Common myeloid progenitor, CD34-positive (primary cell): Measurements from ENCODE around the gene ADGRF4.

Experiments
- CTCF ChIA-PET: fragments of 350-600 bp; sonication (Branson Sonifier 250); formaldehyde crosslinking; loops from one replicate; lab custom pipeline; 2021; ENCODE audit warnings: antibody characterized with exemption; lab: Charles Lee
- POLR2A ChIA-PET: fragments of 350-600 bp; sonication (Branson Sonifier 250); formaldehyde crosslinking; loops from one replicate; lab custom pipeline; 2021; ENCODE audit warnings: antibody characterized with exemption; lab: Charles Lee
- DNase-seq, 3 donors: peaks; one replicate each; pipeline versions ENCODE4 v3.0.0 to v3.0.0-alpha.2; 2013
- H3K27ac ChIP-seq, 2 experiments: 1 replicate in 1 of 2; 2 replicates in 1 of 2; pipeline ENCODE4 v1.7.0; 2013; ENCODE audit warnings: inconsistent platforms in 2 of 2, low read length in 2 of 2, mild to moderate bottlenecking in 2 of 2, low read depth in 1 of 2, moderate library complexity in 1 of 2; ENCODE audit not compliant: severe bottlenecking in 2 of 2, insufficient read depth in 1 of 2, poor library complexity in 1 of 2
- H3K27me3 ChIP-seq, 5 experiments: replicated peaks in 2 of 5; 1 replicate in 3 of 5; 2 replicates in 2 of 5; pipeline versions ENCODE4 v1.6.1 to v1.7.0; 2013; ENCODE audit warnings: low read length in 4 of 5, mild to moderate bottlenecking in 2 of 5, moderate library complexity in 2 of 5, inconsistent platforms in 1 of 5; ENCODE audit not compliant: insufficient read depth in 5 of 5, control insufficient read depth in 4 of 5
- H3K36me3 ChIP-seq, 4 experiments: 1 replicate in 2 of 4; 2 replicates in 2 of 4; pipeline versions ENCODE4 v1.6.1 to v1.7.0; 2013; ENCODE audit warnings: low read length in 3 of 4, control low read depth in 1 of 4, mild to moderate bottlenecking in 1 of 4; ENCODE audit not compliant: control insufficient read depth in 4 of 4, insufficient read depth in 4 of 4
- H3K4me1 ChIP-seq, 4 experiments: 1 replicate in 3 of 4; 2 replicates in 1 of 4; pipeline versions ENCODE4 v1.6.1 to v1.7.1; 2013; ENCODE audit warnings: low read length in 3 of 4, mild to moderate bottlenecking in 3 of 4, control low read depth in 1 of 4, inconsistent platforms in 1 of 4, moderate library complexity in 1 of 4; ENCODE audit not compliant: control insufficient read depth in 4 of 4, insufficient read depth in 4 of 4; ENCODE audit errors: control extremely low read depth in 1 of 4
- H3K4me3 ChIP-seq, 7 experiments: 1 replicate in 4 of 7; 2 replicates in 3 of 7; pipeline versions ENCODE4 v1.5.1 to v1.7.0; 2013; ENCODE audit warnings: mild to moderate bottlenecking in 7 of 7, low read length in 6 of 7, moderate library complexity in 6 of 7, inconsistent platforms in 2 of 7, low read depth in 2 of 7, control low read depth in 1 of 7; ENCODE audit not compliant: insufficient read depth in 4 of 7, control insufficient read depth in 1 of 7; ENCODE audit errors: extremely low read depth in 1 of 7
- H3K9me3 ChIP-seq, 5 experiments: 1 replicate in 4 of 5; 2 replicates in 1 of 5; pipeline versions ENCODE4 v1.6.1 to v1.7.1; 2013; ENCODE audit warnings: low read length in 4 of 5, mild to moderate bottlenecking in 2 of 5, inconsistent platforms in 1 of 5, low read depth in 1 of 5, moderate library complexity in 1 of 5; ENCODE audit not compliant: control insufficient read depth in 4 of 5, insufficient read depth in 2 of 5; ENCODE audit errors: control extremely low read depth in 1 of 5
- WGBS: methylation state at CpG from one replicate; pipeline ENCODE4 v1.1.5; 2013; ENCODE audit not compliant: insufficient coverage; 5-methylcytosine and 5-hydroxymethylcytosine counted together

ADGRF4 gene

DNA sequence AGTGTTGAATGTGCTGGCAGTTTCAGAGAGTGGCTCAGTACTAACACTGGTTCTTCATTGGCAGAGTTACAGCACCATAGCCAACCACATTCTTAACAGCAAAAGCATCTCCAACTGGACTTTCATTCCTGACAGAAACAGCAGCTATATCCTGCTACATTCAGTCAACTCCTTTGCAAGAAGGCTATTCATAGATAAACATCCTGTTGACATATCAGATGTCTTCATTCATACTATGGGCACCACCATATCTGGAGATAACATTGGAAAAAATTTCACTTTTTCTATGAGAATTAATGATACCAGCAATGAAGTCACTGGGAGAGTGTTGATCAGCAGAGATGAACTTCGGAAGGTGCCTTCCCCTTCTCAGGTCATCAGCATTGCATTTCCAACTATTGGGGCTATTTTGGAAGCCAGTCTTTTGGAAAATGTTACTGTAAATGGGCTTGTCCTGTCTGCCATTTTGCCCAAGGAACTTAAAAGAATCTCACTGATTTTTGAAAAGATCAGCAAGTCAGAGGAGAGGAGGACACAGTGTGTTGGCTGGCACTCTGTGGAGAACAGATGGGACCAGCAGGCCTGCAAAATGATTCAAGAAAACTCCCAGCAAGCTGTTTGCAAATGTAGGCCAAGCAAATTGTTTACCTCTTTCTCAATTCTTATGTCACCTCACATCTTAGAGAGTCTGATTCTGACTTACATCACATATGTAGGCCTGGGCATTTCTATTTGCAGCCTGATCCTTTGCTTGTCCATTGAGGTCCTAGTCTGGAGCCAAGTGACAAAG lies 17.0 kb upstream of the ADGRF4 start:
- no peaks in the 10 kb centered on the region for H3K4me1 ChIP-seq
- no peak overlapping the region for H3K27ac ChIP-seq
- WGBS = 100% methylated on average over 1 of the region's 1 CpG
- H3K36me3 ChIP-seq = no peaks in the 10 kb centered on the region
- no peak overlapping the region for H3K4me3 ChIP-seq
- POLR2A ChIA-PET = no interaction called here
- H3K9me3 ChIP-seq = peaks cover 0 to 2% (median 0%) of the 10 kb centered on the region in 5 experiments
- peaks cover 0 to 5% (median 0%) of the 10 kb centered on the region in 5 experiments for H3K27me3 ChIP-seq
- DNase-seq = no peak
- CTCF ChIA-PET = no interaction called here

DNA sequence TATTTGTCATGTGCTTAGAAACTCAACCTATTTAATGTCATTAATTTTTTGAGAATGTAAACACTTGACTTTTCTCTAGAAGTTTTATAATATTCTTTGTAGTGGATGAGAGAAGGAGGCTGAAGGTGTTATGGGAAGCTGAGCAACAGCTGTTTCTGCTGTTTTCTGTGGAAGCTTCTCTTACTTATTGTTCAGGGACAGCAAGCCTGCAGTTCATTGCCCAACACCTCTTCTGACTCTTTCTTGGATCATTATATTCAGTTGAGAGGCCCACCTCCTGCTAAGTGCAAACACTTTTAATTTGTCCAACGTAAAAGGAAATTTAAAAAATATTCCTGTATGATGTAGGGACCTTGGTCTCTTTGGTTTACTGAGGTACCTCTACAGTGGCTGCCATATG lies 12.0 kb upstream of the ADGRF4 start:
- Histone ChIP-seq H3K4me1 (no peaks in the 10 kb centered on the region), H3K9me3 (no peaks in the 10 kb centered on the region), H3K36me3 (no peaks in the 10 kb centered on the region), H3K27ac (no peak overlapping the region), H3K27me3 (peaks cover 0 to 5% (median 0%) of the 10 kb centered on the region in 5 experiments), H3K4me3 (no peak overlapping the region)
- no peak for DNase-seq
- ChIA-PET CTCF (interaction anchor here (0.6 kb wide), 1 partner anchor 174 kb away, joined by 3 read pairs; no protein-coding TSS in a partner anchor), POLR2A (no interaction called here)
- WGBS = 100% methylated on average over 1 of the region's 1 CpG

GRCh38 chr6:47687432-47687831 lies 10.9 kb upstream of the ADGRF4 start:
- ChIA-PET CTCF (no interaction called here), POLR2A (no interaction called here)
- no peaks in the 10 kb centered on the region for H3K4me1 ChIP-seq
- peaks cover 0 to 5% (median 0%) of the 10 kb centered on the region in 5 experiments for H3K27me3 ChIP-seq
- H3K27ac ChIP-seq = no peak overlapping the region
- H3K36me3 ChIP-seq = no peaks in the 10 kb centered on the region
- H3K9me3 ChIP-seq = no peaks in the 10 kb centered on the region
- no peak overlapping the region for H3K4me3 ChIP-seq
- 100% methylated on average over 2 of the region's 2 CpGs for WGBS
- no peak for DNase-seq

DNA sequence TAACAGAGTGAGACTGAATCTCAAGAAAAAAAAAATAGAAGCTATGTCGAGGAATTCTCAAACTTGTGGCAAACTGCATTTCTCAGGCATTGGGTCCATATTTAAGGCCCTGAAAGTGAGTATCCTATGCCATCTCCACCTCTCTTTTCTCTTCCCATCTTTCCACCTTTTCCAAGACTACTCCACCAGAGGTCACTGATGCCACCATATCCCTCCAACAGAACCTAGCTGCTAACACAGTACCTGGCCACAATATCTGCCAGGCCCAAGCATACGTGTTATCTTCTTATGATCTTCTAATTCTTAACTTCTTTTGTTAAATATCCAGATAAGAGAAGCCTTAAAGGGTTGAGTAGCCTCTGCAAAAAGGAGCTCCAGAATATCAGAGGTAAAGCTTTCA lies 8.2 kb upstream of the ADGRF4 start:
- CTCF ChIA-PET = no interaction called here
- Histone ChIP-seq H3K27ac (no peak overlapping the region), H3K4me3 (no peak overlapping the region), H3K4me1 (no peaks in the 10 kb centered on the region), H3K9me3 (no peaks in the 10 kb centered on the region), H3K36me3 (no peaks in the 10 kb centered on the region), H3K27me3 (peaks cover 0 to 2% (median 2%) of the 10 kb centered on the region in 5 experiments)
- POLR2A ChIA-PET = no interaction called here
- no peak for DNase-seq
- WGBS = 88% methylated on average over 1 of the region's 2 CpGs

GRCh38 chr6:47690791-47691190 lies 7.6 kb upstream of the ADGRF4 start:
- WGBS = 100% methylated on average over 1 of the region's 2 CpGs
- Histone ChIP-seq H3K4me3 (no peak overlapping the region), H3K4me1 (no peaks in the 10 kb centered on the region), H3K36me3 (no peaks in the 10 kb centered on the region), H3K27ac (no peak overlapping the region), H3K9me3 (no peaks in the 10 kb centered on the region), H3K27me3 (peaks cover 0 to 2% (median 2%) of the 10 kb centered on the region in 5 experiments)
- CTCF ChIA-PET = interaction anchor here (1.0 kb wide), 1 partner anchor 92 kb away, joined by 3 read pairs; no protein-coding TSS in a partner anchor
- no peak for DNase-seq
- POLR2A ChIA-PET = no interaction called here

DNA sequence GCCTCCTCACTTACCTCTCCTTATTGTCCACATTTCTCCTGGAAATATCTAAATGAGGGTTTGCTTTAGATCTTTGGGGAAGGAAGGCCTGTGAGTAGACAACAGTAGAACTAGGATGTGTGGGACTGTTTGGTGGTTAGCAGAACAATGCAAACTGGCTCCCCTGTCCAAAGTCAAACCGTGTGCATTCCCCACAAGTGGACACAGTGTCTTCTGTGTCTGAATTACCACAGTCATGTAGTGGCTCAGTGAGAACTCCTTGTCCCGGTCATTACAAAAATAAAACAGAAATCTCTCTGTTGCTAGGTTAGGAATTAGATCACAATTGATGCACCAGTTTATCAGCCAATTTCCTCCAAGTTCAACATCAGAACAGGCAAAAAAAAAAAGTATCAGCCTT lies 455 bp upstream of the ADGRF4 start:
- DNase-seq = no peak
- ChIA-PET POLR2A (no interaction called here), CTCF (no interaction called here)
- no peak overlapping the region for H3K27ac ChIP-seq
- H3K4me3 ChIP-seq = no peak overlapping the region
- 81% methylated on average over 2 of the region's 2 CpGs for WGBS
- H3K4me1 ChIP-seq = no peaks in the 10 kb centered on the region
- no peaks in the 10 kb centered on the region for H3K36me3 ChIP-seq
- peaks cover 0 to 11% (median 2%) of the 10 kb centered on the region in 5 experiments for H3K27me3 ChIP-seq
- H3K9me3 ChIP-seq = no peaks in the 10 kb centered on the region

DNA sequence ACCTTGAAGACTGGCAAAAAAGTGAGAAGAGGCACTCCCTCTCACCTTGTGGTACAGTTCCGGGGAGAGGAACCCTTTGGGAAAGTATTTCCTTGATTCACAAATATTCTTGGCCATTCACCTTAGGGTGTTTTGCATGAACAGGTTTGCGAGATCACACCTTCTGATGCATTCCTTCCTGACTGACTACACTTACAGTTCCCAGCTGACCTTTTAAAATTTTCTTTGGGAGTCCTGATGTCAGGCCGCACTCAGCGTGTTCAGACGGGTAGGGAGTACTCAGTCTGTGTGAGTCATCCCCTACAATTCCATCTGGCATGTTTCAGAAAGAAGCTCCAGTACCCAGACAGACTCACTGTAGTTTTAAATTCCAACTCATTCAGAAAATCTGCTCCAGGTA lies 1.7 kb downstream of the ADGRF4 start:
- no peaks in the 10 kb centered on the region for H3K36me3 ChIP-seq
- no peaks in the 10 kb centered on the region for H3K9me3 ChIP-seq
- no peak overlapping the region for H3K4me3 ChIP-seq
- CTCF ChIA-PET = no interaction called here
- no peaks in the 10 kb centered on the region for H3K4me1 ChIP-seq
- 100% methylated on average over 2 of the region's 5 CpGs for WGBS
- POLR2A ChIA-PET = no interaction called here
- H3K27me3 ChIP-seq = peaks cover 0 to 13% (median 0%) of the 10 kb centered on the region in 5 experiments
- H3K27ac ChIP-seq = no peak overlapping the region
- no peak for DNase-seq
